Measurements from ENCODE around the gene EEA1. TPM values are rescaled to one million over a fixed set of nuclear protein-coding genes. Genes with fewer than 3 reads are reported as not detected.

Gene EEA1
- total and polyA plus RNA-seq, 10 donors = 2.3 to 31.2 (median 20.8) TPM

GRCh38 chr12:92943482-92944250 is 14.6 kb upstream of the EEA1 start:
- no peak for DNase-seq

GRCh38 chr12:92942905-92943304 is 13.8 kb upstream of the EEA1 start:
- H3K36me3 ChIP-seq = peaks cover 0 to 6% (median 0%) of the 10 kb centered on the region in 6 donors
- intact Hi-C loops (cut with DNase I; ENCODE audit: low total_unique reads) = no loop called here
- no peak overlapping the region for H3K4me3 ChIP-seq
- WGBS, 5 donors = 65 to 79% (median 72%) methylated on average over 1 of the region's 1 CpG
- TF ChIP-seq CTCF (IDR thresholded peaks at IDR 0.05 in 8 of 11, conservative IDR thresholded peaks at IDR 0.05 in 3 of 11) = no peak
- TF ChIP-seq POLR2A (IDR thresholded peaks at IDR 0.05) = no peak
- no peak for TF ChIP-seq POLR2AphosphoS5 (IDR thresholded peaks at IDR 0.05)
- peaks cover 0 to 7% (median 0%) of the 10 kb centered on the region in 8 donors for H3K9me3 ChIP-seq
- H3K27me3 ChIP-seq (replicated peaks in 1 of 7) = no peaks in the 10 kb centered on the region
- H3K27ac ChIP-seq = no peak overlapping the region
- H3K4me1 ChIP-seq = peaks cover 0 to 11% (median 0%) of the 10 kb centered on the region in 6 donors
- no peak for DNase-seq

More at GRCh38 chr12:92943482-92944250, 14.6 kb upstream of the EEA1 start:
- Histone ChIP-seq H3K27ac (no peak overlapping the region), H3K9me3 (peaks cover 0 to 11% (median 0%) of the 10 kb centered on the region in 8 donors), H3K27me3 (replicated peaks in 1 of 7) (no peaks in the 10 kb centered on the region), H3K36me3 (peaks cover 0 to 6% (median 0%) of the 10 kb centered on the region in 6 donors), H3K4me1 (peaks cover 0 to 11% (median 0%) of the 10 kb centered on the region in 6 donors), H3K4me3 (no peak overlapping the region)
- WGBS, 5 donors = 85 to 92% (median 88%) methylated on average over 6 of the region's 6 CpGs
- intact Hi-C loops (cut with DNase I; ENCODE audit: low total_unique reads) = no loop called here
- TF ChIP-seq CTCF (IDR thresholded peaks at IDR 0.05 in 8 of 11, conservative IDR thresholded peaks at IDR 0.05 in 3 of 11) = no peak
- TF ChIP-seq POLR2AphosphoS5 (IDR thresholded peaks at IDR 0.05) = no peak
- TF ChIP-seq POLR2A (IDR thresholded peaks at IDR 0.05) = no peak

- Histone ChIP-seq H3K27me3 (replicated peaks in 1 of 7) (no peaks in the 10 kb centered on the region), H3K36me3 (no peaks in the 10 kb centered on the region), H3K4me3 (no peak overlapping the region), H3K9me3 (no peaks in the 10 kb centered on the region), H3K27ac (no peak overlapping the region), H3K4me1 (peaks cover 0 to 11% (median 0%) of the 10 kb centered on the region in 6 donors)
- intact Hi-C loops (cut with DNase I; ENCODE audit: low total_unique reads) = no loop called here
- no peak for TF ChIP-seq POLR2AphosphoS5 (IDR thresholded peaks at IDR 0.05)
- TF ChIP-seq CTCF (IDR thresholded peaks at IDR 0.05 in 8 of 11, conservative IDR thresholded peaks at IDR 0.05 in 3 of 11) = no peak
- TF ChIP-seq POLR2A (IDR thresholded peaks at IDR 0.05) = no peak
- no peak for DNase-seq
- WGBS, 5 donors = 76 to 90% (median 86%) methylated on average over 1 of the region's 1 CpG
These were observed 10.0 kb upstream of the EEA1 start for GRCh38 chr12:92939116-92939515.

GRCh38 chr12:92938638-92939037 is 9.5 kb upstream of the EEA1 start:
- Histone ChIP-seq H3K4me3 (no peak overlapping the region), H3K27me3 (replicated peaks in 1 of 7) (no peaks in the 10 kb centered on the region), H3K36me3 (no peaks in the 10 kb centered on the region), H3K4me1 (peaks cover 0 to 8% (median 0%) of the 10 kb centered on the region in 6 donors), H3K9me3 (no peaks in the 10 kb centered on the region), H3K27ac (no peak overlapping the region)
- 88 to 95% (median 90%) methylated on average over 4 of the region's 4 CpGs for WGBS, 5 donors
- no peak for DNase-seq
- intact Hi-C loops (cut with DNase I; ENCODE audit: low total_unique reads) = no loop called here
- no peak for TF ChIP-seq CTCF (IDR thresholded peaks at IDR 0.05 in 8 of 11, conservative IDR thresholded peaks at IDR 0.05 in 3 of 11)
- TF ChIP-seq POLR2AphosphoS5 (IDR thresholded peaks at IDR 0.05) = no peak
- no peak for TF ChIP-seq POLR2A (IDR thresholded peaks at IDR 0.05)
